HG02970 (cell line): ENCODE measurements around the gene BAIAP2L1.

Experiments used
- ATAC-seq: cut with Tn5 transposase; IDR thresholded peaks from one replicate; pipeline ENCODE4 v1.9.1; 2021; ENCODE audit warnings: mild to moderate bottlenecking, moderate library complexity, moderate number of reproducible peaks; ENCODE audit not compliant: unreplicated experiment, low FRiP score

Gene BAIAP2L1

DNA sequence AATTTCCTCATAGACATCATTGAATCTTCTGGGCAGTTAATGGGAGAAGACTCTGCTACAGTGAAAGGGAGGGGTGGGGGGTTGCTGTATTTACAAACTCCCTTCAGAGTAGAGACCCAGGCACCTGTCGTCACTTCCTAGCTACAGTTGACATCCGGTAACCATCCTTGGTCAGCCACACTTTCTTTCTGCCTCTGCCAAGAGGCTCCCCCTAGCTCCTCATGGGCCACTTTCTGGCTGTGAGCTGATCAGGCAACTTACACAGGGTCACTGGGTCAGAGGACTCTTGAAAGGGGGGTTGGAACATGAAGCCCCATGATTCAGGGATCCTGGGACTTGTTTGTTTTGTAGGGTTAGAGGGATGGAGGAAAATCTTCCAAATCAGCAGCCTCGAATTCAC lies 150.1 kb downstream of the BAIAP2L1 start:
- ATAC-seq, result no peak

DNA sequence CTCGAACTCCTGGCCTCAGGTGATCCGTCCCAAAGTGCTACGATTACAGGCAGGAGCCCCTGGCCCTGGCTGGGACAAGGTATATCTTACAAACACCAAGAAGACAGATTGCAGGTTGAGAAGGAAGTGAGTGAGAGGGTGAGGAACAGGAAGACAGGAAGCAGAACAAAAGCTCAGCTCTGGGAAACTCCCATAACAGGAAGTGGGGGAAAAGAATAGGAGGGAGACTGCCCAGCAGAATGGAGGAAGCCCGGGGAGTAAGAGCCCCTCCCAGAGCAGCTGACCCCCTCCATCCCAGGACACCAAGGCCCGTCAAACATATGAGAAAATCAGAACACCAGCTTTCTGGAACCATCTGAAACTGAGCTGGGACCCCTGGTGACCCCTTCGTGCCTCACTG lies 151.8 kb downstream of the BAIAP2L1 start:
- ATAC-seq, result no peak

DNA sequence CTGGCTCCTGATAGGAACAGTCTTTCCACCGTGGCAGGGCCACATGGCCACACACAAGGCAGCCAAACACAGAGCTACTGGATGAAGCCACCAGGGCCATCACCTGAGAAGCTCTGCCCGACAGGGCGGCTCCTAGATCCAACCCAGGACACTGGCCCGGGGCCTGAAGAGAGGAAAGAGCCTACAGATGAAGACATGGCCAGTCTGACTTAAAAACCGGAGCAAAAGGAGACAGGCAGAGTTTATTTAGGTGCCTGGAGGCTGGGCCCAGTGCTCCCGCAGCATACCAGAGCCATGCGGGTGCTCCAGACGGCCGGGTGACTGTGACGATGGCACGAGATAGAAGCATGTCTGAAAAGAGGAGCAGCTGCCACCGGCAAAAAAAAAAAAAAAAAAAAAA lies 152.7 kb downstream of the BAIAP2L1 start:
- no peak for ATAC-seq

DNA sequence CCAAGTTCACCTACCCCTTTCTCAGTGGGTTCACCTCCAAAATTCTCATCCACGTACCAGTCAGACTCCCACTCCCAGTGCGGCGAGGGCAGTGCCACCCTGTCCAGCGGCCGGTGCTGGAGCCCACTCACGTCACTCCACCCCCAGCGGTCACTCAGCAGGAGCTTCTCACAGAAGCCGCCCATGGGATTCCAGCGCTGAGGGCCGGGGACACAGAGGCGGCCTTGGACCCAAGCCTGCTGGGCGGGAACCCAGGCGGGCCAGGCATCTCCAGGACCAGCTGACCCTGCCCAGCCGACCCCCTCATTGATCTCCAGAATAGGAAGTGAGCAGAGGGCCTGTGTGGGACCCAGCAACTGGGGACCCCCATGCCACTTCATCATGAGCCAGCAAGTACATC lies 156.0 kb downstream of the BAIAP2L1 start:
- no peak for ATAC-seq

DNA sequence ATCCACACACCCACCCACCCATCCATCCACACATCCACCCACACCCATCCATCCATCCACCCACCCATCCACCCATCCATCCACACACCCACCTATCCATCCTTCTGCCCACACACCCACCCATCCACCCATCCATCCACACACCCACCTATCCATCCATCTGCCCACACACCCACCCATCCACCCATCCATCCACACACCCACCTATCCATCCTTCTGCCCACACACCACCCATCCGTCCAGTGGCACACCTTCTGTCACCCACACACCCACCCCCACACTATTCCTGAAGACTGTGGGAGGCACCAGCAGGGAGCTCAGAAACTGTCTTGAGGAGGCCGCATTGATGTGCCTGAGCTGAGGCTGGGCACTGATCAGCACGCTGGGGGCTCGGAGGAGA lies 158.0 kb downstream of the BAIAP2L1 start:
- ATAC-seq, result no peak

DNA sequence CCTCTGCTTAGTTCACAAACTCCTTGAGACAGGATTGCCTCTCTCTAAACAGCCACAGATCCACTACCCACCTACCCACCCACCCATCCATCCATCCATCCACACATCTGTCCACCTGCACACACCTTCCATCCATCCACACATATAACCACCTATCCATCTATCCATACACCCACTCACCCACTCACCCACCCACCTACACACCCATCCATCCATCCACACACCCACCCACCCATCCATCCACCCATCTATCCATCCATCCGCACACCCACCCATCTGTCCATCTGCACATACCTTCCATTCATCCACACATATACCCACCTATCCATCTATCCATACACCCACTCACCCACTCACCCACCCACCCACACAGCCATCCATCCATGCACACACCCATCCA lies 158.5 kb downstream of the BAIAP2L1 start:
- ATAC-seq, result no peak

DNA sequence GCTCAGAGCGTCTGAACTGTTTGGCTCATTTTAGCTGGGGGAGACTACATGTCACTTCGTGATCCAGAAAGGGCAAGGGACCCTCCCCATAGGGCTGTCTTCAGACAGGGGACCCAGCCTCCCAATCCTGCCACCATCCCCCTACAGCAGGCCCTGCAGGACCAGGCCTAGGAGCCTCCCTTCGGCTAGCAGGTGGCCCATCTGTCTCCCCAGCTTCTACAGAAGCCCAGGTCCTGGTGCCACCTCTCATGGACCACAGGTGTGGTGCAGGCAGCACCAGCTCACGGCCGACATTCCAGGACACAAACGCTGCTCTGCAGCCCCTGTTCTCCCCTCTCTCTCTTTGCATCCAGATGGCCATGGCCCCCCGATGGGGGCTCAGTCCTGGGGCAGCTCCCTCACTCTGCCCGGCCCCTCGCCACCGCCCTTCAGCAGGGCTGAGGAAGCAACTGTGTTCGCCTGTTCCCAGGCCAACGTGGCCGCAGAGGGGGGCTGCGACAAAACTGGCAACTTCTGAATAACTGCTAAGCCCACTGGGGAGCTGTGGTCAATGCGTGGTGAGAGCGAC lies 159.1 kb downstream of the BAIAP2L1 start:
- ATAC-seq, result no peak
